ENCODE results near the gene CARD10. TPM values are rescaled to one million over a fixed set of nuclear protein-coding genes. Genes with fewer than 3 reads are reported as not detected.

The CARD10 gene
- total RNA-seq, 2 experiments from 2014 or later = 0.09 to 0.18 TPM

- no peak for TF ChIP-seq CTCF (IDR thresholded peaks at IDR 0.05)
- peak; percentile 90 for DNase-seq
- intact Hi-C loops (cut with micrococcal nuclease) = no loop called here
- no peaks in the 10 kb centered on the region for H3K27me3 Mint-ChIP-seq
- H3K36me3 Mint-ChIP-seq (ENCODE audit: low read depth) = peaks cover 41% of the 10 kb centered on the region
- peak; percentile 67 for ATAC-seq
- H3K4me3 Mint-ChIP-seq = peak overlapping the region; percentile 93
- ChIA-PET POLR2A (interaction anchor here (0.6 to 2.9 kb wide), 13 partner anchors 9 to 255 kb away, joined by 3 to 13 read pairs (median 3); partner anchors contain the start of gene GGA1), CTCF (interaction anchor here (0.9 to 5.2 kb wide), 8 partner anchors 12 to 242 kb away, joined by 3 to 24 read pairs (median 15); no protein-coding TSS in a partner anchor)
- no peaks in the 10 kb centered on the region for H3K9me3 Mint-ChIP-seq
- H3K27ac Mint-ChIP-seq = peak overlapping the region; percentile 97
- peaks cover 51% of the 10 kb centered on the region for H3K4me1 Mint-ChIP-seq (ENCODE audit: low read depth)
Observed at GRCh38 chr22:37484480-37485394, 34.5 kb downstream of the CARD10 start.

DNA sequence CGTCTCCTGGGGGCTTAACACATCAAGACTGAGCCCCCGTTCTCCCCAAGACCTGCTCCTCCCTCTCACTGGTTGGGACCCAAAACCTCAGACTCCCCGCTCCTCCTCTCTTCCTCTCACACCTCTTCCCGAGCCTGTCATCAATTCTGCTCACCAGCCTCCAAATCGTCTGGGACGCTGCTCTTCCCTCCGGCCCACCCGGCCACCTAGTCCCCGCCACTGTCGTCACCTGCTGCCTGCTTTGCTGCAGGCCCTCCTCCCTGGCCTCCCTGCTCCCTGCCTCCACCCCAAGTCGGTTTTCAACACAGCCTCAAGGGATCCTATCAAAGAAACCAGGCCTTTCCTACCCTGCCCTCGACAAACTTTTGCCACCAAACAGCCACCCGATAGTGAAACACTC, 36.2 kb downstream of the CARD10 start:
- H3K4me3 Mint-ChIP-seq = peak overlapping the region; percentile 93
- peak overlapping the region; percentile 97 for H3K27ac Mint-ChIP-seq
- no peak for TF ChIP-seq CTCF (IDR thresholded peaks at IDR 0.05)
- POLR2A ChIA-PET = interaction anchor here (0.5 to 0.7 kb wide), 3 partner anchors 17 to 191 kb away, joined by 3 read pairs; no protein-coding TSS in a partner anchor
- DNase-seq = no peak
- intact Hi-C loops (cut with micrococcal nuclease) = no loop called here
- peaks cover 43% of the 10 kb centered on the region for H3K4me1 Mint-ChIP-seq (ENCODE audit: low read depth)
- H3K27me3 Mint-ChIP-seq = no peaks in the 10 kb centered on the region
- peaks cover 43% of the 10 kb centered on the region for H3K36me3 Mint-ChIP-seq (ENCODE audit: low read depth)
- CTCF ChIA-PET = interaction anchor here (1.0 to 5.2 kb wide), 6 partner anchors 11 to 284 kb away, joined by 3 to 20 read pairs (median 9); no protein-coding TSS in a partner anchor
- no peaks in the 10 kb centered on the region for H3K9me3 Mint-ChIP-seq
- no peak for ATAC-seq

GRCh38 chr22:37482244-37482643, 37.0 kb downstream of the CARD10 start:
- peak; percentile 20 for DNase-seq
- Mint-ChIP-seq H3K4me3 (peak overlapping the region; percentile 93), H3K9me3 (no peaks in the 10 kb centered on the region), H3K27ac (peak overlapping the region; percentile 97), H3K36me3 (ENCODE audit: low read depth) (peaks cover 49% of the 10 kb centered on the region), H3K27me3 (no peaks in the 10 kb centered on the region), H3K4me1 (ENCODE audit: low read depth) (peaks cover 37% of the 10 kb centered on the region)
- intact Hi-C loops (cut with micrococcal nuclease) = no loop called here
- CTCF ChIA-PET = interaction anchor here (1.0 to 5.2 kb wide), 5 partner anchors 10 to 283 kb away, joined by 3 to 20 read pairs (median 14); no protein-coding TSS in a partner anchor
- no peak for TF ChIP-seq CTCF (IDR thresholded peaks at IDR 0.05)
- ATAC-seq = no peak
- POLR2A ChIA-PET = interaction anchor here (0.5 to 1.4 kb wide), 4 partner anchors 9 to 702 kb away, joined by 3 to 6 read pairs (median 3); no protein-coding TSS in a partner anchor

DNA sequence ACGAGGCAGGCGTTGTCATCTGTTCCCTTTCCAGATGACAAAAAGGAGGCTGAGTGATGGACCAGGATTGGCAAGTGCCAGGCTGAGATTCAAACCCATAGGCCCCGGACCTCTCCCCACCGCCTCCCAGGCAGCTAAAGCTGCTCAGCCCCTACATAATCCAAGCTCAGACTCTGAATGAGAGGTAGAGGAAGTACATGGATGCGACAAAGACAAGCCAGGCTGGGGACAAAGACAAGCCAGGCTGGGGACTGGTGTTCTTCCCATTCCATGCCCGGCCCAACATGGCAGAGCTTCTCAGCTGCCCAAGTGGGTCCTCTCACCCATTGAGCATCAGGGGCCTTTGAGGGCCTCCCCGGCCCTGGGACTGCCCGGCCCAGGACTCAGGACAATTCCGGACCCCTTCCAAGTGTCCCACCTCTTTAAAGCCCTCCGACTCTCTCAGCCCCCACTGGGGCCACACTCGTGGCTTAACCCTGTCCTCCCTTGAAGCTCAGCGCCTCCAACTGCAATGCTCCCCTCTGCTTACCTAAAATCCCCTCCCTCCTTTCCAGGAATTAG, 37.8 kb downstream of the CARD10 start:
- Mint-ChIP-seq H3K27me3 (no peaks in the 10 kb centered on the region), H3K4me1 (ENCODE audit: low read depth) (peaks cover 31% of the 10 kb centered on the region), H3K27ac (peak overlapping the region; percentile 97), H3K9me3 (no peaks in the 10 kb centered on the region), H3K36me3 (ENCODE audit: low read depth) (peaks cover 54% of the 10 kb centered on the region), H3K4me3 (peak overlapping the region; percentile 93)
- no peak for TF ChIP-seq CTCF (IDR thresholded peaks at IDR 0.05)
- ATAC-seq = no peak
- POLR2A ChIA-PET = interaction anchor here (1.4 kb wide), 1 partner anchor 9 kb away, joined by 6 read pairs; no protein-coding TSS in a partner anchor
- intact Hi-C loops (cut with micrococcal nuclease) = no loop called here
- DNase-seq = no peak
- CTCF ChIA-PET = interaction anchor here (1.5 to 4.1 kb wide), 2 partner anchors 9 to 16 kb away, joined by 6 to 16 read pairs; no protein-coding TSS in a partner anchor

All from activated CD8-positive, alpha-beta T cell treated with anti-CD3 and anti-CD28 coated beads for 36 hours (primary cell).